K562 (cell line): ENCODE data around the gene ZCWPW1. TPM values are rescaled to one million over a fixed set of nuclear protein-coding genes. Genes with fewer than 3 reads are reported as not detected.

Experiments
- ATAC-seq: fragments of 200-7000 bp; cut with Tn5 transposase; 3 replicates; pipeline ENCODE4 v1.9.1; 2020; ENCODE audit warnings: moderate library complexity
- BruUV-seq: library from RNA; stranded (reverse); fragments of 400-500 nt; replicated peaks from 2 replicates; lab custom pipeline; 2021; lab: Mats Ljungman, UMichigan
- CTCF ChIA-PET: fragments of 300-600 bp; formaldehyde crosslinking; extraction: SDS; loops from one replicate; lab custom pipeline; 2021; ENCODE audit warnings: low intra/inter-chr PET ratio; lab: Yijun Ruan, JAX
- POLR2A ChIA-PET: fragments of 300-600, 350-650 bp; sonication (Branson Sonifier 250); formaldehyde crosslinking; extraction: SDS; loops from one replicate; lab custom pipeline; 2021; ENCODE audit warnings: antibody characterized with exemption, inconsistent platforms; lab: Yijun Ruan, JAX
- DNase-seq, 4 experiments: peaks; one replicate each; pipeline versions ENCODE4 v3.0.0 to v3.0.0-alpha.2; 2011 to 2018; ENCODE audit warnings: low spot score in 3 of 4, mixed read lengths in 3 of 4; ENCODE audit errors: extremely low read depth in 1 of 4
- FAIRE-seq: peaks from 2 replicates; lab custom pipeline; 2011; peaks lifted over from hg19 to GRCh38; lab: Jason Lieb, UNC
- H2AFZ ChIP-seq: 2 replicates; pipeline ENCODE4 v1.6.0; 2011; ENCODE audit warnings: low read depth, low read length, control low read depth, inconsistent platforms
- H3K27ac ChIP-seq: fragments of 200-600 bp; 3 replicates; pipeline ENCODE4 v1.8.0; 2011; ENCODE audit warnings: low read depth, mild to moderate bottlenecking, control low read depth, inconsistent platforms, low read length, moderate library complexity, mixed read lengths; ENCODE audit errors: extremely low read depth
- H3K27me3 ChIP-seq, 2 experiments: fragments of 300-600 bp in 1 of 2; 2 replicates in 1 of 2; 3 replicates in 1 of 2; pipeline versions ENCODE4 v1.6.0 to v1.8.0; 2011; ENCODE audit warnings: inconsistent platforms in 2 of 2, low read length in 2 of 2, mild to moderate bottlenecking in 1 of 2, mixed read lengths in 1 of 2, moderate library complexity in 1 of 2; ENCODE audit not compliant: control insufficient read depth in 2 of 2, insufficient read depth in 2 of 2
- H3K36me3 ChIP-seq: fragments of 300-600 bp; 3 replicates; pipeline ENCODE4 v1.8.0; 2011; ENCODE audit warnings: mild to moderate bottlenecking, low read length, inconsistent platforms; ENCODE audit not compliant: control insufficient read depth, insufficient read depth
- H3K4me1 ChIP-seq, 2 experiments: fragments of 200-600 bp in 1 of 2; replicated peaks in 1 of 2; 2 replicates in 1 of 2; 3 replicates in 1 of 2; pipeline versions ENCODE4 v1.5.1 to v1.8.0; 2011; ENCODE audit warnings: inconsistent platforms in 2 of 2, low read length in 2 of 2, mild to moderate bottlenecking in 1 of 2, mixed read lengths in 1 of 2, moderate library complexity in 1 of 2; ENCODE audit not compliant: control insufficient read depth in 2 of 2, insufficient read depth in 2 of 2
- H3K4me2 ChIP-seq: 2 replicates; pipeline ENCODE4 v1.6.1; 2011; ENCODE audit warnings: low read length, control low read depth, inconsistent platforms, mixed read lengths; ENCODE audit not compliant: insufficient read depth
- H3K4me3 ChIP-seq: fragments of 200-600 bp; sonication (generic), shearing (Covaris generic); 2 replicates; pipeline ENCODE4 v1.5.1; 2016; ENCODE audit warnings: control low read depth, inconsistent platforms
- H3K79me2 ChIP-seq: fragments of 200-600 bp; 3 replicates; pipeline ENCODE4 v1.8.0; 2011; ENCODE audit warnings: low read length, inconsistent platforms; ENCODE audit not compliant: control insufficient read depth, insufficient read depth
- H3K9ac ChIP-seq, 2 experiments: 2 replicates each; pipeline versions ENCODE4 v1.6.0 to v1.6.1; 2011; ENCODE audit warnings: low read depth in 2 of 2, low read length in 2 of 2, control low read depth in 1 of 2, inconsistent platforms in 1 of 2, mild to moderate bottlenecking in 1 of 2, mixed read lengths in 1 of 2; ENCODE audit not compliant: insufficient read depth in 1 of 2
- H3K9me1 ChIP-seq: one replicate; pipeline ENCODE4 v1.6.0; 2011; ENCODE audit warnings: inconsistent platforms, mild to moderate bottlenecking, low read length, moderate library complexity; ENCODE audit not compliant: control insufficient read depth, insufficient read depth
- H3K9me3 ChIP-seq: replicated peaks from 2 replicates; pipeline ENCODE4 v1.5.1; 2011; ENCODE audit warnings: low read depth, low read length, inconsistent platforms; ENCODE audit not compliant: control insufficient read depth, insufficient read depth
- H4K20me1 ChIP-seq: replicated peaks from 2 replicates; pipeline ENCODE4 v1.6.1; 2011; ENCODE audit warnings: low read length, inconsistent platforms, mixed read lengths; ENCODE audit not compliant: control insufficient read depth, insufficient read depth
- ATF3 ChIP-seq, 2 experiments: fragments of 450-650 bp in 1 of 2; sonication (generic) in 1 of 2; formaldehyde crosslinking in 1 of 2; IDR thresholded peaks in 1 of 2; conservative IDR thresholded peaks in 1 of 2; 2 replicates each; pipeline versions ENCODE4 v1.6.1 to v1.8.1; 2016 to 2023; ENCODE audit warnings: mild to moderate bottlenecking in 2 of 2, moderate library complexity in 2 of 2, inconsistent platforms in 1 of 2, missing genetic modification reagents in 1 of 2
- GABPA ChIP-seq: fragments of 200-800 bp; sonication (Bioruptor generic); conservative IDR thresholded peaks from 2 replicates; pipeline ENCODE4 v1.6.1; 2016; ENCODE audit warnings: low read depth, missing genetic modification characterization, missing compliant biosample characterization
- NCOA6 ChIP-seq: fragments of 450-650 bp; IDR thresholded peaks from 2 replicates; pipeline ENCODE4 v1.6.1; 2017; ENCODE audit warnings: mild to moderate bottlenecking
- POLR2G ChIP-seq: fragments of 200-400 bp; formaldehyde crosslinking; IDR thresholded peaks from 2 replicates; pipeline ENCODE4 v1.6.1; 2017; ENCODE audit warnings: low read depth, mild to moderate bottlenecking, antibody characterized with exemption, low read length, moderate library complexity
- ZNF174 ChIP-seq: fragments of 250-450 bp; sonication (Bioruptor Pico); IDR thresholded peaks from 2 replicates; pipeline ENCODE4 v1.4.0; 2020; ENCODE audit warnings: mild to moderate bottlenecking
- ZNF511 ChIP-seq: sonication (generic); formaldehyde crosslinking; IDR thresholded peaks from 2 replicates; pipeline ENCODE4 v1.8.0; 2022; ENCODE audit warnings: mild to moderate bottlenecking, missing genetic modification reagents
- whole genome bisulfite sequencing: fragments of 100-300 bp; shearing (Covaris generic); methylation state at CpG from one replicate; pipeline ENCODE4 v1.1.6; 2016; ENCODE audit warnings: low coverage, mixed read lengths; ENCODE audit not compliant: insufficient coverage; ENCODE audit errors: missing lambda C conversion rate; 5-methylcytosine and 5-hydroxymethylcytosine counted together
- in situ Hi-C: fragments of 300-500 bp; cut with MboI; formaldehyde crosslinking; loops from 4 replicates; pipeline ENCODE4 v1.15.0; 2018; ENCODE audit warnings: inconsistent platforms, mixed read lengths
- intact Hi-C: fragments of 100-400 bp; cut with micrococcal nuclease; formaldehyde crosslinking; loops from 2 replicates; pipeline ENCODE4 v1.14.2; 2022
- polyA plus RNA-seq, 8 experiments: library from polyadenylated mRNA; depleted of rRNA in 4 of 8; stranded (reverse) in 5 of 8; unstranded in 3 of 8; fragments of >200 nt; fragmentation: Nextera tagmentation in 2 of 8; fragmentation: Illumina TruSeq in 1 of 8; extraction: Ambion mirVana in 2 of 8; extraction: Trizol in 1 of 8; gene quantifications; 2 replicates each; pipeline versions ENCODE4 v1.2.1 to v1.2.3, GENCODE V29; 2011 to 2014; ENCODE audit warnings: inconsistent platforms in 1 of 8, missing spikeins in 1 of 8
- total RNA-seq, 7 experiments: library from RNA; depleted of rRNA in 6 of 7; stranded (reverse); fragments of >200 nt in 6 of 7; fragmentation: Illumina TruSeq in 2 of 7; extraction: Trizol in 2 of 7; gene quantifications; 2 replicates each; pipeline versions ENCODE4 v1.2.1 to v1.2.3, GENCODE V29; 2011 to 2021; ENCODE audit warnings: low replicate concordance in 1 of 7

Gene ZCWPW1
- total and polyA plus RNA-seq, 9 of the 15 experiments (the other 6 are each of a cell fraction or from before 2014, with no cell fraction given) = 0.18 to 1.7 (median 1.2) TPM

- intact Hi-C loops (loop anchor here (5.0 kb wide), 1 partner anchor 35 kb away; no protein-coding TSS in a partner anchor), in situ Hi-C loops (no loop called here)
- TF ChIP-seq ZNF174 (CRISPR knock-in tag) = no peak
- 0 out of 2 replicates have a peak, but pooled peaks have one; percentile 3 for TF ChIP-seq ZNF511 (CRISPR knock-in tag)
- no peak overlapping the region for H3K4me2 ChIP-seq
- POLR2A ChIA-PET = no interaction called here
- no peak overlapping the region for H3K4me3 ChIP-seq
- H3K9me3 ChIP-seq = no peaks in the 10 kb centered on the region
- no peaks in the 10 kb centered on the region for H3K27me3 ChIP-seq
- no peaks in the 10 kb centered on the region for H3K36me3 ChIP-seq
- ATAC-seq (peak; percentile 3), FAIRE-seq (no peak), DNase-seq (no peak)
- H3K27ac ChIP-seq = 0 out of 3 replicates have a peak overlapping the region, but pooled peaks have one; percentile 22
- 76% methylated on average over 6 of the region's 6 CpGs for WGBS
- BruUV-seq = no TSS peak
- no peaks in the 10 kb centered on the region for H3K79me2 ChIP-seq
- H4K20me1 ChIP-seq = no peaks in the 10 kb centered on the region
- CTCF ChIA-PET = no interaction called here
- no peaks in the 10 kb centered on the region for H3K9me1 ChIP-seq
- no peak overlapping the region for H2AFZ ChIP-seq
- H3K9ac ChIP-seq = peak overlapping the region in 1 of 2 experiments; percentile 76; a peak in 2 of 4 replicates
- H3K4me1 ChIP-seq = peaks cover 4 to 43% of the 10 kb centered on the region in 2 experiments; a peak in 4 of 5 replicates
These were observed 55.8 kb downstream of the ZCWPW1 start for GRCh38 chr7:100372694-100373093.

GRCh38 chr7:100372256-100372655 lies 56.2 kb downstream of the ZCWPW1 start:
- CTCF ChIA-PET = no interaction called here
- Histone ChIP-seq H3K36me3 (peaks cover 4% of the 10 kb centered on the region; the same call in 1 of the 3 replicates), H3K9ac (peak overlapping the region in 1 of 2 experiments; percentile 76; a peak in 2 of 4 replicates), H3K27ac (0 out of 3 replicates have a peak overlapping the region, but pooled peaks have one; percentile 22), H3K27me3 (no peaks in the 10 kb centered on the region), H3K9me1 (no peaks in the 10 kb centered on the region), H3K4me1 (peaks cover 4 to 43% of the 10 kb centered on the region in 2 experiments; a peak in 4 of 5 replicates), H3K4me2 (no peak overlapping the region), H3K79me2 (no peaks in the 10 kb centered on the region), H4K20me1 (no peaks in the 10 kb centered on the region), H2AFZ (0 out of 2 replicates have a peak overlapping the region, but pooled peaks have one; percentile 37), H3K4me3 (no peak overlapping the region), H3K9me3 (no peaks in the 10 kb centered on the region)
- in situ Hi-C loops = no loop called here
- FAIRE-seq (no peak), ATAC-seq (peak; percentile 7), DNase-seq (no peak)
- TF ChIP-seq NCOA6 = no peak
- peak; percentile 55 for TF ChIP-seq ATF3 (IDR thresholded peaks at IDR 0.05)
- no peak for TF ChIP-seq ATF3 (CRISPR knock-in tag; conservative IDR thresholded peaks at IDR 0.05)
- TF ChIP-seq ZNF511 (CRISPR knock-in tag) = 0 out of 2 replicates have a peak, but pooled peaks have one; percentile 43
- peak; percentile 65 for TF ChIP-seq GABPA (tag)
- TF ChIP-seq POLR2G = 0 out of 2 replicates have a peak, but pooled peaks have one; percentile 19
- intact Hi-C loops = loop anchor here (5.0 kb wide), 1 partner anchor 35 kb away; no protein-coding TSS in a partner anchor
- 24% methylated on average over 6 of the region's 8 CpGs for WGBS
- POLR2A ChIA-PET = interaction anchor here (0.6 kb wide), 1 partner anchor 862 kb away, joined by 3 read pairs; no protein-coding TSS in a partner anchor
- BruUV-seq = no TSS peak
